ENCODE measurements around the gene NEBL. TPM values are rescaled to one million over a fixed set of nuclear protein-coding genes. Genes with fewer than 3 reads are reported as not detected.

The NEBL gene
- total and polyA plus RNA-seq, 2 donors, result 7.6 to 22.9 TPM

DNA sequence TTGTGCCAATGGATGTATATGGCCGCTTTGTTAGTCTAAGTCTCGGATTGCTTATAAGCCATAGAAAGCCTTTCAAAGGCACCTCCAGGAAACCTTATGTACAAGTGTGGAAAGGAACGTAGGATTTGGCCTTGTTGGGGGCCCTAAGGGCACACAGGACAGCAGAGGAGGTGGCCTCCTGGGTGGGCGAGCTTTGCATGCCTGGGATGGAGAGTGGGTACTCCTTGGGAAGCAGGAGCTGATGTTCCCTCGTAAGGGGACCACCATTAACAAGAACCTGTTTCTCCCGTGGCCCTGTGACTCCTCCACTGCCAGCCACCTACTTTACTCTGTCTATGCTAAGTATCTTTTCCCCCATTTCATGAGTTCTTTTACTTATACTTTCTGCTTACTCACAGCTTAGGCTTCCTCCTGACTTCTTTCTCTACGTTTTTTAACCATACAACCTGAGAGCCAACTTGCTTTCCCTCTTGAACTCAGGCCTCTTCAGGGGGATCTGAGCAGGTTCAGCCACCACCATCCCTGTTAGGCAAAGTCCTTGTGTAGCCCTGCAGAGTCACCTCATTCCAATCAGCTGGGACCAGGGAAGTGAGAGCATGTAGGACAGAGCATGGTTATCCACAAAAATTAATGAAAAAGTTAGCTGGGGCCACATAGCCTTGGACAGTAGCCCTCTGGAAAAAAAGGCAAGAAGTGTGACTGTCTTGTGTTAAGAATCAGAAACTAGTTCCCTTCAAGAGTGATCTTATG, 118.9 kb downstream of the NEBL start:
- Histone ChIP-seq H3K27ac (ENCODE audit: low read depth in 1 of 2, low read length in 1 of 2) (no peak overlapping the region), H3K4me3 (ENCODE audit: low read length in 2 of 2) (no peak overlapping the region), H3K9me3 (ENCODE audit: control insufficient read depth in 2 of 2, insufficient read depth in 1 of 2, low read length in 1 of 2) (no peaks in the 10 kb centered on the region), H3K36me3 (ENCODE audit: control insufficient read depth in 2 of 2, insufficient read depth in 2 of 2, low read length in 1 of 2) (no peaks in the 10 kb centered on the region), H3K27me3 (ENCODE audit: control insufficient read depth in 2 of 2, insufficient read depth in 1 of 2, low read length in 1 of 2) (no peaks in the 10 kb centered on the region), H3K4me1 (ENCODE audit: control insufficient read depth in 2 of 2, insufficient read depth in 2 of 2, low read length in 2 of 2) (no peaks in the 10 kb centered on the region)
- DNase-seq (ENCODE audit: low read depth in 6 of 9, low spot score in 9 of 9), result no peak
- 90% methylated on average over 7 of the region's 7 CpGs for WGBS

DNA sequence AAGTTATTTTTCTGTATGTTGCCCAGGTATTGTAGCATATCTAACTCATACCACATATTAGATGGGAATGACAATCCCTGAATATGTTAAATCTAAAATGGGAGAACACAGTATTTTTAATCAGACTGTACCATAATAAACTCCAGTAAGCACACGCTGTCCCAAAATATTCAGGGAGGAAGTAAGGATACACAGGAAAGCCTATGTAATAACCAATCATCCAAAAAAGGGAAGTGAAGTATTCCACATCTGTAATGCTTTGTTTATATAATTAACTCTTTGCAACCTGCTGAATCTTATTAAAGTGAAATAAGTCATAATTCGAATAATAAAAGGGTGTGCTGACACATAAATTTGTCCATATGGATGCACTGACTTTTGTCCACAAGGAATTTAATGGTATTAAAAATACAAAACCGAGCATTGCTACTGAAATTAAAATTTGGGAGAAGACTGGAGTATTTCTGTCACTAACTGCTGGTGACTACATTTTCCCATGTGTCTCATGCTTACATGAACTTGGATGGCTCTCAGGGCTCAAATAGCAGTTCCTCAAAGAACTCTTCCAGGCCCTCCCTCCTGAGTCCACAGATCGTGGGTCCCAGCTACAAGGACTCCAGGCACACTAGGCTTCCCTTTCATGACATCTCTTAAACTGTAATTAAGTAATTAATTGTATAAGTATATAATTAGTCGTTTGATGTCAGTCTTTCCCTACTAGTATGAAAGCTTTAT, 120.6 kb downstream of the NEBL start:
- Histone ChIP-seq H3K4me3 (ENCODE audit: low read length in 2 of 2) (no peak overlapping the region), H3K27ac (ENCODE audit: low read depth in 1 of 2, low read length in 1 of 2) (no peak overlapping the region), H3K27me3 (ENCODE audit: control insufficient read depth in 2 of 2, insufficient read depth in 1 of 2, low read length in 1 of 2) (no peaks in the 10 kb centered on the region), H3K36me3 (ENCODE audit: control insufficient read depth in 2 of 2, insufficient read depth in 2 of 2, low read length in 1 of 2) (no peaks in the 10 kb centered on the region), H3K9me3 (ENCODE audit: control insufficient read depth in 2 of 2, insufficient read depth in 1 of 2, low read length in 1 of 2) (no peaks in the 10 kb centered on the region), H3K4me1 (ENCODE audit: control insufficient read depth in 2 of 2, insufficient read depth in 2 of 2, low read length in 2 of 2) (no peaks in the 10 kb centered on the region)
- no peak for DNase-seq (ENCODE audit: low read depth in 6 of 9, low spot score in 9 of 9)
- 69% methylated on average over 5 of the region's 5 CpGs for WGBS

DNA sequence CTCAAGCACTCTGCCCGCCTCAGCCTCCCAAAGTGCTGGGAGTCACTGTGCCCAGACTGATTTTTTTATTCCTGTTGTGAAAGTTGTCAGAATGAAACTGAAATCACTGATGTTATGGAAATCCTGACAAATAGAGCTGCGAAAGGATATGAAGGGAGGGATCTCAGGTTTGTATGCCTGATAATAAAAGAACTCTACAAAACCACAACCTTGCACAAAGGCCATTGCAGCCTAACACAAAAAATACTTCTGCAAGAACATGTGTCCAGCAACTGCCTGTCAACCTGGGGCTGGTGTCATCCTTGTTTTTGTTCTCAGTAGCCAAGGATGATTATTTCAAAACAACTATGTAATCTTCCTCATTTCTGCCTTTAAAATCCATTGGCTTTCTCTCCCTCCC, 126.1 kb downstream of the NEBL start:
- Histone ChIP-seq H3K27me3 (ENCODE audit: control insufficient read depth in 2 of 2, insufficient read depth in 1 of 2, low read length in 1 of 2) (no peaks in the 10 kb centered on the region), H3K4me1 (ENCODE audit: control insufficient read depth in 2 of 2, insufficient read depth in 2 of 2, low read length in 2 of 2) (no peaks in the 10 kb centered on the region), H3K9me3 (ENCODE audit: control insufficient read depth in 2 of 2, insufficient read depth in 1 of 2, low read length in 1 of 2) (no peaks in the 10 kb centered on the region), H3K4me3 (ENCODE audit: low read length in 2 of 2) (no peak overlapping the region), H3K36me3 (ENCODE audit: control insufficient read depth in 2 of 2, insufficient read depth in 2 of 2, low read length in 1 of 2) (no peaks in the 10 kb centered on the region), H3K27ac (ENCODE audit: low read depth in 1 of 2, low read length in 1 of 2) (no peak overlapping the region)
- no peak for DNase-seq (ENCODE audit: low read depth in 6 of 9, low spot score in 9 of 9)
- WGBS, result 97% methylated on average over 2 of the region's 2 CpGs

DNA sequence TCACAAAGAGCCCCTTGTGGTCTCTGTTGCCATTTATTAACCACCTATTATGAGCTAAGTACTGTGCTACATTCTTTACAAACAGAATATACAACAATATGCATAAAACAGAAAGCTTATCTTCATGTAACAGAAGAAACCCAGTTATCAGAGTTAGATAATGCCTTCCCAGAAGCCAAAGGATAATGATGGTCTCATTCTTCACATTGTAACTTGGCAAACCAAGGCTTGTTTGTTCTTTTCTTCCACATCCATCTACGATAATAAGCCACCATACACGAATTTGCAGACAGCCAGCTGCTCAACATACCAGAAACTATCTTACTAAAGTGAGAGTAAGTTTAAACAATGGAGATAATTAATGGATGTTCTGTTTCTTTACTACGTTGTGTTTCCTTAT, 127.6 kb downstream of the NEBL start:
- WGBS, result 87% methylated on average over 3 of the region's 3 CpGs
- DNase-seq (ENCODE audit: low read depth in 6 of 9, low spot score in 9 of 9), result no peak

DNA sequence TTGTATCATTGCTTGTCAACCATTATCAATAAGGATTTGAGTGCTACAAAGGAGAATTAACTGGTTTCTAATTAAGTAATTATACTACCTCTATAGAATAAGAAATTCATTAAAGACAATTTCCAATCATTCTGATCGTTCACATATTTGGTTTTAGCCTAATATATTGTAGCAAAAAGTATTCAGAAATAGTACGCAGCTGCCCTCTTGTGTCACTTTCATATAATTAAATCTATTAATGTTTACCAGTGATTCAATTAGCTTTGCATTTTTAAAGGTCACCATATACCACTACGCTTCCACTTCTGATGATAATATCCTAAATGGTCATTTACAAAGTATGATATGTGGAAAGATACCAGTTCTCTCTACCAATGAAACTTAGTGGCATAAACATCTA, 128.3 kb downstream of the NEBL start:
- no peaks in the 10 kb centered on the region for H3K4me1 ChIP-seq (ENCODE audit: control insufficient read depth in 2 of 2, insufficient read depth in 2 of 2, low read length in 2 of 2)
- H3K27ac ChIP-seq (ENCODE audit: low read depth in 1 of 2, low read length in 1 of 2), result no peak overlapping the region
- H3K27me3 ChIP-seq (ENCODE audit: control insufficient read depth in 2 of 2, insufficient read depth in 1 of 2, low read length in 1 of 2), result no peaks in the 10 kb centered on the region
- H3K9me3 ChIP-seq (ENCODE audit: control insufficient read depth in 2 of 2, insufficient read depth in 1 of 2, low read length in 1 of 2), result no peaks in the 10 kb centered on the region
- WGBS, result 54% methylated on average over 3 of the region's 3 CpGs
- no peaks in the 10 kb centered on the region for H3K36me3 ChIP-seq (ENCODE audit: control insufficient read depth in 2 of 2, insufficient read depth in 2 of 2, low read length in 1 of 2)
- no peak overlapping the region for H3K4me3 ChIP-seq (ENCODE audit: low read length in 2 of 2)
- DNase-seq (ENCODE audit: low read depth in 6 of 9, low spot score in 9 of 9), result no peak

More for the DNA sequence above, 127.6 kb downstream of the NEBL start:
- H3K4me3 ChIP-seq (ENCODE audit: low read length in 2 of 2), result no peak overlapping the region
- H3K36me3 ChIP-seq (ENCODE audit: control insufficient read depth in 2 of 2, insufficient read depth in 2 of 2, low read length in 1 of 2), result no peaks in the 10 kb centered on the region
- no peaks in the 10 kb centered on the region for H3K4me1 ChIP-seq (ENCODE audit: control insufficient read depth in 2 of 2, insufficient read depth in 2 of 2, low read length in 2 of 2)
- H3K9me3 ChIP-seq (ENCODE audit: control insufficient read depth in 2 of 2, insufficient read depth in 1 of 2, low read length in 1 of 2), result no peaks in the 10 kb centered on the region
- no peak overlapping the region for H3K27ac ChIP-seq (ENCODE audit: low read depth in 1 of 2, low read length in 1 of 2)
- H3K27me3 ChIP-seq (ENCODE audit: control insufficient read depth in 2 of 2, insufficient read depth in 1 of 2, low read length in 1 of 2), result no peaks in the 10 kb centered on the region

DNA sequence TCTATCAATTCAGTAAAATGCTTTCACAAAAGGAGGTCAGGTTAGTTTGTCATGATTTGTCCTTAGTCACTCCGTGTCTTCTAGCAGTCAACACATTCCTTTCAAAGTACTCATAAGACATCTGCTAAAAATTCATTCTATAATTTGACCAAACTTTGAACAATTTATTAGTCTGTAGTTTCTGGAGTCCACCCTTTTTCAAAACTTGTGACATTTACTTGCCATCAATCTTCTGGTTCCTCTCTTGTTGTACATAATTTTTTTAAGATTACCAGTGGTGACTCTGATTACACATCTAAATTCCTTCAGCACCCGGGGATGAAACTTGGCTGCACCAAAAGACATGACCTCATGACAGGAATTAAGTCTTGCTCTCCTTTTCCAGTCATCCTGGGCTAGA, 130.1 kb downstream of the NEBL start:
- Histone ChIP-seq H3K27me3 (ENCODE audit: control insufficient read depth in 2 of 2, insufficient read depth in 1 of 2, low read length in 1 of 2) (no peaks in the 10 kb centered on the region), H3K9me3 (ENCODE audit: control insufficient read depth in 2 of 2, insufficient read depth in 1 of 2, low read length in 1 of 2) (no peaks in the 10 kb centered on the region), H3K36me3 (ENCODE audit: control insufficient read depth in 2 of 2, insufficient read depth in 2 of 2, low read length in 1 of 2) (no peaks in the 10 kb centered on the region), H3K27ac (ENCODE audit: low read depth in 1 of 2, low read length in 1 of 2) (no peak overlapping the region), H3K4me1 (ENCODE audit: control insufficient read depth in 2 of 2, insufficient read depth in 2 of 2, low read length in 2 of 2) (no peaks in the 10 kb centered on the region), H3K4me3 (ENCODE audit: low read length in 2 of 2) (no peak overlapping the region)
- 70% methylated on average over 2 of the region's 2 CpGs for WGBS
- no peak for DNase-seq (ENCODE audit: low read depth in 6 of 9, low spot score in 9 of 9)

DNA sequence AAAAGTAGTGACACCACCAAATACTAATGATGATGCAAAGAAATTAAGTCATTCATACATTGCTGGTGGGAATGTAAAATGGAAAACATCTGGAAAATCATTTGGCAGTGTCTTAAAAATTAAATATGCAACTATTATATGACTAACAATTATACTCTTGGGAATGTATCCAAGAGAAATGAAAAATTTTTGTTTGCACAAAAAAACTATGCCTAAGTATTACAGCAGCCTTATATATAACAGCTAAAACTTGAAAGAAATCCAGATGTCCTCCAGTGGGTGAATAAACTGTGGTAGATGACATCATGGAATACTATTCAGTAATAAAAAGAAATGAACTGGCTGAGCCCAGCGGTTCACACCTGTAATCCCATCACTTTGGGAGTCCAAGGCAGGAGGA, 132.0 kb downstream of the NEBL start:
- no peaks in the 10 kb centered on the region for H3K36me3 ChIP-seq (ENCODE audit: control insufficient read depth in 2 of 2, insufficient read depth in 2 of 2, low read length in 1 of 2)
- H3K27me3 ChIP-seq (ENCODE audit: control insufficient read depth in 2 of 2, insufficient read depth in 1 of 2, low read length in 1 of 2), result no peaks in the 10 kb centered on the region
- H3K4me3 ChIP-seq (ENCODE audit: low read length in 2 of 2), result no peak overlapping the region
- DNase-seq (ENCODE audit: low read depth in 6 of 9, low spot score in 9 of 9), result no peak
- no peaks in the 10 kb centered on the region for H3K4me1 ChIP-seq (ENCODE audit: control insufficient read depth in 2 of 2, insufficient read depth in 2 of 2, low read length in 2 of 2)
- H3K9me3 ChIP-seq (ENCODE audit: control insufficient read depth in 2 of 2, insufficient read depth in 1 of 2, low read length in 1 of 2), result no peaks in the 10 kb centered on the region
- no peak overlapping the region for H3K27ac ChIP-seq (ENCODE audit: low read depth in 1 of 2, low read length in 1 of 2)
- WGBS, result 98% methylated on average over 1 of the region's 1 CpG

DNA sequence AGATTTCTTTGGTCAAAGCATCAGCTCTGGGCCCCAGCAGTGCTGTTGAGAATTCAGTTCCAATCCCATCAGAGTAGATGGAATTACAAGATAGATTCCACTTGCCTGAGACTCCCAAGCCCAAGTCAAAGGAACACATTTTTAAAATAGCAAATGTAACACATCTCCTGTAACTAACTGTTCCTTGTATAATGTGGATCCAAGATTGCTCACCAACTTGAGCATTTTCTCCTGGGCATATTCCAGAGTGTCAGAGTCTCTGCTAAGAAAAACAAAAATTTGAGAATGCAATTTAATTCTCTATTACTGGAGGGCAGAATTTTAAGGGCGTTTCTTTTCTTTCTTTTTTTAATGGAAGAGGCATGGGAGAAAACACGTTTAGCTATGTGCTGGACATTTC, 136.7 kb downstream of the NEBL start:
- H3K36me3 ChIP-seq (ENCODE audit: control insufficient read depth in 2 of 2, insufficient read depth in 2 of 2, low read length in 1 of 2), result no peaks in the 10 kb centered on the region
- WGBS, result 86% methylated on average over 2 of the region's 2 CpGs
- no peaks in the 10 kb centered on the region for H3K9me3 ChIP-seq (ENCODE audit: control insufficient read depth in 2 of 2, insufficient read depth in 1 of 2, low read length in 1 of 2)
- no peak overlapping the region for H3K4me3 ChIP-seq (ENCODE audit: low read length in 2 of 2)
- no peaks in the 10 kb centered on the region for H3K27me3 ChIP-seq (ENCODE audit: control insufficient read depth in 2 of 2, insufficient read depth in 1 of 2, low read length in 1 of 2)
- H3K4me1 ChIP-seq (ENCODE audit: control insufficient read depth in 2 of 2, insufficient read depth in 2 of 2, low read length in 2 of 2), result no peaks in the 10 kb centered on the region
- H3K27ac ChIP-seq (ENCODE audit: low read depth in 1 of 2, low read length in 1 of 2), result no peak overlapping the region
- DNase-seq (ENCODE audit: low read depth in 6 of 9, low spot score in 9 of 9), result no peak

DNA sequence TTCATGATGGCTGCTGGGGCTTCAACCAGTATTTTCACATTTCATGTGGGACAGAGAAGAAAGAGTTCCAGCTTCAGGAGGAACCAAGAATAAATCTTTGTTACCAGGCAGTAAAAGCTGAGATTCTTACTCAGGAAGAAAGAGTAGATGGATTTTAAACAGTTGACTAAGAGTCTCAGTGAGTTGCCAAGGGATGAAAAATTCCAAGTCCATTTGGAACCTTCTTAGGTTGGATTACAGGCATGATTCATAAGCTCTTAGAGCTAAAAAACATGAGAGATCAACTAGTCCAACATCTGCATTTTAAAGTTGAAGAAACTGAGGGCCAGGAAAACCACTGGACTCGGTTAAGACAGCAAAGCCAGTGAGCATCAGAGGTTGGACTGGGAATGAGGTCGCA, 148.6 kb downstream of the NEBL start:
- Histone ChIP-seq H3K27ac (ENCODE audit: low read depth in 1 of 2, low read length in 1 of 2) (no peak overlapping the region), H3K9me3 (ENCODE audit: control insufficient read depth in 2 of 2, insufficient read depth in 1 of 2, low read length in 1 of 2) (peaks cover 0 to 4% of the 10 kb centered on the region in 2 donors), H3K27me3 (ENCODE audit: control insufficient read depth in 2 of 2, insufficient read depth in 1 of 2, low read length in 1 of 2) (no peaks in the 10 kb centered on the region), H3K4me3 (ENCODE audit: low read length in 2 of 2) (no peak overlapping the region), H3K36me3 (ENCODE audit: control insufficient read depth in 2 of 2, insufficient read depth in 2 of 2, low read length in 1 of 2) (no peaks in the 10 kb centered on the region), H3K4me1 (ENCODE audit: control insufficient read depth in 2 of 2, insufficient read depth in 2 of 2, low read length in 2 of 2) (no peaks in the 10 kb centered on the region)
- no peak for DNase-seq (ENCODE audit: low read depth in 6 of 9, low spot score in 9 of 9)
- 84% methylated on average over 2 of the region's 2 CpGs for WGBS

Measured in thymus (tissue), 11 donors.